Left ventricle myocardium superior (tissue), 1 donor: Measurements from ENCODE around the gene LLGL2. TPM values are rescaled to one million over a fixed set of nuclear protein-coding genes. Genes with fewer than 3 reads are reported as not detected.

Experiments used
- ATAC-seq: fragments of 200-7000 bp; cut with Tn5 transposase; one replicate; pipeline ENCODE4 v1.9.1; 2020; ENCODE audit warnings: mild to moderate bottlenecking, moderate library complexity
- DNase-seq: peaks from one replicate; pipeline ENCODE4 v3.0.0-alpha.2; 2020
- intact Hi-C: fragments of 100-400 bp; cut with micrococcal nuclease; formaldehyde crosslinking; loops from one replicate; pipeline ENCODE4 v1.11.0; 2022
- total RNA-seq: library from RNA; stranded (reverse); fragmentation: NEBNext Ultra II Directional; extraction: Animal tissue kit (Norgen Biotek cat#: 25700); gene quantifications from one replicate; pipeline ENCODE4 v1.2.1, GENCODE V29; 2021
- donor health status: DM: no; HTN: yes; CAD: no; lungs with severe emphysema.

The LLGL2 gene
- total RNA-seq, 1 donor from 2014 or later: 5.1 TPM

GRCh38 chr17:75561927-75562603 is 36.6 kb downstream of the LLGL2 start:
- DNase-seq (no peak), ATAC-seq (no peak)
- intact Hi-C loops: no loop called here

- intact Hi-C loops: no loop called here
- DNase-seq: no peak
- ATAC-seq: no peak
Observed at GRCh38 chr17:75563063-75563758, 37.7 kb downstream of the LLGL2 start.

DNA sequence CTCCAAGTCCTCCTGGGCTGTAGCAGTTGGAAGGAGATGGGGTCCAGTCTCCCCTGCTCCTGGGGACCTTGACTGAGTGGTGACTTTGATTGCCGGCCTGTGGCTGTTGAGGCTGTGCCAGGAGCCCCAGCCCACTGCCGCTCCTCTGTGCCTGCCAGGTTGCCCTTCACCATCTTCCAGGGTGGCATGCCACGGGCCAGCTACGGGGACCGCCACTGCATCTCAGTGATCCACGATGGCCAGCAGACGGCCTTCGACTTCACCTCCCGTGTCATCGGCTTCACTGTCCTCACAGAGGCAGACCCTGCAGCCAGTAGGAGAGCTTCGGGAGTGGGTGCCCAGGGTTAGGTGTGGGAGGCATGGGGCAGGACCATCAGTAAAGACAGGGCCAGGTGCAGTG is 38.7 kb downstream of the LLGL2 start:
- intact Hi-C loops: no loop called here
- ATAC-seq (no peak), DNase-seq (no peak)

GRCh38 chr17:75565066-75565465 is 39.6 kb downstream of the LLGL2 start:
- DNase-seq: no peak
- intact Hi-C loops: no loop called here
- ATAC-seq: no peak

DNA sequence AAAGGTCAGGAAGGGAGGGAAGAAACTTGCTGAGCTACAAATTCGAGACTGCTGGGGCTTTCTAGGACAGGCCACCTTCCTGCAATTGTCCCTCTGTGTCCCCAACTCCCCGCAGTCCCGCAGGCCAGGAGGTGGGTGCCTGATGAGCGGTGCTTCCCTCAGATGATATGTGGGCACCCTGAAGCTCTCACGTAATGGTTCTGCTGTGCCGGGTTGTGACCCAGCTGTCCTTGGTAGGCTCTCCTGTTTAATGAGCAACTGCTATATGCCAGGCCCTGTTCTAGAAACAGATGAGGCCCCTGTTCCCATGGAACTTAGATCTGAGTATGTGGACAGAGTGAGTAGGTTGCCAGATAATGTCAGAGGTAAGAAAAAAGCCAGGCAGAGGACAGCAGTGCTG is 40.1 kb downstream of the LLGL2 start:
- intact Hi-C loops: no loop called here
- DNase-seq (no peak), ATAC-seq (no peak)

DNA sequence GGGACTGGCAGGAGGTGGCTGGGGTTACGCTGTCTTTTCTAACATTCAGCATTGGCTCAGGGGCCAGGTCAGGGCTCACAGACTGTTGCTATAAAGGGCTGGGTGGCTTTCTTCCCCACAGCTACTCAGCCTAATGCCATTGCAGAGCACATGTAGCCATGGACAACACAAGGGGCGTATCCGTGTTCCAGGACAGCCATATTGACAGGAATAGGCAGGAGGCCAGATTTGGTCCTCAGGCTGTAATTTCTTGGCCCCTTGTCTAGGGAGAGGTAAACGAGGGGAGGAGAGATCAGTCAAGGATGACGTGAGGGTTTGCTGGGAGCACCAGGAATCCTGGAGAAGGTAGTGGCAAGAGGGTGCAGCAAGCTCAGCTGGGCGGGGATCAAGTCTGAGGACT is 40.9 kb downstream of the LLGL2 start:
- intact Hi-C loops: no loop called here
- DNase-seq (no peak), ATAC-seq (no peak)

DNA sequence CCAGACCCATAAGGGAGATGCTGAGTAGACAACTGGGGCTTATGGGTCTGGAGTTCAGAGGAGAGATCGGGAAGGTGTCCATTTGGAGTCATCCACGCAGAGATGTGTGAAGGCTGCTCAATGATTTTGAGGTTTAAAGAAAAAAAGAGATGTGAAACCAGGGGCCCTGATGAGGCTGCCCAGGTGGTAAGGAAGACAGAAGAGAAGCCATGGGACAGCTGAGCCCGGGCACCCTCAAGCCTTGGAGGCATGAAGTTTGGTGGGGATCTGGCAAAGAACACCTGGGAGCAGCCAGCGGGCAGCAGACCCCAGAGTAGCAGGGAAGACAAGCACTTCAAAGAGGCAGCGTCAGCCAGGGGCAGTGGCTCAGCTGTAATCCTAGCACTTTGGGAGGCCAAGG is 41.3 kb downstream of the LLGL2 start:
- ATAC-seq (no peak), DNase-seq (no peak)
- intact Hi-C loops: no loop called here

GRCh38 chr17:75568412-75569255 is 43.1 kb downstream of the LLGL2 start:
- ATAC-seq (no peak), DNase-seq (no peak)
- intact Hi-C loops: no loop called here

DNA sequence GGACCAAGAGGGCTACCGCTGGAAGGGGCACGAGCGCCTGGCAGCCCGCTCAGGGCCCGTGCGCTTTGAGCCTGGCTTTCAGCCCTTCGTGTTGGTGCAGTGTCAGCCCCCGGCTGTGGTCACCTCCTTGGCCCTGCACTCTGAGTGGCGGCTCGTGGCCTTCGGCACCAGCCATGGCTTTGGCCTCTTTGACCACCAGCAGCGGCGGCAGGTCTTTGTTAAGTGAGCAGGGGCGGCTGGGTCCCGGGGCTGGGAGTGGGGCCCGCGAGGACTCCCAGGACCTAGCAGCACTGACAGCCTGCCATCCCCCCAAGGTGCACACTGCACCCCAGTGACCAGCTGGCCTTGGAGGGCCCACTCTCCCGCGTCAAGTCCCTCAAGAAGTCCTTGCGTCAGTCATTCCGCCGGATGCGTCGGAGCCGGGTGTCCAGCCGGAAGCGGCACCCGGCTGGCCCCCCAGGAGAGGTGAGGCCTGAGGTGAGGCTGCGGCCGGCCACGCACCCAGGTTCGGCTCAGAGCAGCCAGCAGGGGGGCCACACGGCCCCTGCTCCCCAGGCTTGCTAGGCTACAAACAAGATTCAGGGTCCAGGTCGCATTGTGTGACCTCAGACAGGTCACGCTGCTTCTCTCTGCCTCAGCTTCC is 44.7 kb downstream of the LLGL2 start:
- intact Hi-C loops: no loop called here
- DNase-seq (no peak), ATAC-seq (no peak)

DNA sequence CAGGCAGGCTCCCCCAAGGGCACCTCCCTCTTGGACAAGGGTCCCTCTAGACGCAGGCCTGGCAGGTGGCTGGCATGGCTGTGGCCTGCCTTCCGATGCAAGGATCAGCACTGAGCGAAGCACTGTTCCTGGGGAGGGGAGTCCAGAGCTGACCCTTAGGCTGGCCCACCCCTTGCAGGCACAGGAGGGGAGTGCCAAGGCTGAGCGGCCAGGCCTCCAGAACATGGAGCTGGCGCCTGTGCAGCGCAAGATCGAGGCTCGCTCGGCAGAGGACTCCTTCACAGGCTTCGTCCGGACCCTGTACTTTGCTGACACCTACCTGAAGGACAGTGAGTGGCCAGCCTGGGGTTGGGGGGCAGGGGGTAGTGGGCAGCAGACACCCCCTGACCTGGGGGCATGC is 45.3 kb downstream of the LLGL2 start:
- intact Hi-C loops: no loop called here
- no peak for DNase-seq
- ATAC-seq: no peak

DNA sequence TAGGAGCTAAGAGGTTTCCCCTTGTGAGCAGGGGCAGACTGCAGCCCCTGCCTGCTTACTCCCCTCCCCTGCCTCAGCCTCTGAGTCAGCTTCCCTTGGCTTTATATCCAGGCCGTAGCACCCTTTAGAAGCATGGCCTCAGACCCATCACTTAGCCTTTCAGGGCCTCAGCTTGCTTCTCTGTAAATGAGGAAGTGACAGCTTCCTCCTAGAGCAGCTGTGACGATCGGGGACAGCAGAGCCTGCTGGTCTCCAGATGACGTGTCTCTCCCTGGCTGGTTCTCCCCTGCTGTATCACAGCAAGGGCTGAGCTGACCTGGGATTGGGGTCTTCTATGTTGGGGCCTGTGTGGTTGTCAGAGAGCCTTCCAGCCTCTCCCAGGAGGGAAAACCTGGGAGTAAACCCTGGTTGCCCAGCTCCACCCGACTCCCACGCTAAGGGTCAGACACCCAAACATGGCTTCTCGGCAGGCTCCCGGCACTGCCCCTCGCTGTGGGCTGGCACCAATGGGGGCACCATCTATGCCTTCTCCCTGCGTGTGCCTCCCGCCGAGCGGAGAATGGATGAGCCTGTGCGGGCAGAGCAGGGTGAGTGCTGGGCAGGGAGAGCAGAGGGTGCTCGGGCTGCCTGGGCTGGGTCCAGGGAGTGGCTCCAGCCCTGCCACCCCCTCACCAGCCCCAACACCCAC is 45.8 kb downstream of the LLGL2 start:
- ATAC-seq (peak; percentile 65), DNase-seq (no peak)
- intact Hi-C loops: no loop called here

DNA sequence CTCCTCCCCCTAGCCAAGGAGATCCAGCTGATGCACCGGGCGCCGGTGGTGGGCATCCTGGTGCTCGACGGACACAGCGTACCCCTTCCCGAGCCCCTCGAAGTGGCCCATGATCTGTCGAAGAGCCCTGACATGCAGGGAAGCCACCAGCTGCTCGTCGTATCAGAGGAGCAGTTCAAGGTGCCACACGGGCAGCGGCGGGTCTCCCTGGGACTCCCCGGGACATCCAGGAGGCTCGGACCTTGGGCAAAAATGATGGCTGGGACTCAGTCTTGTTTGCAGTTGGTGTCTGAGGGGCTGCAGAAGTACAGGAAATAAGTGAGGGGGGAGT is 46.4 kb downstream of the LLGL2 start:
- no peak for ATAC-seq

GRCh38 chr17:75572713-75573539 is 47.4 kb downstream of the LLGL2 start:
- ATAC-seq: no peak
- intact Hi-C loops: no loop called here
- no peak for DNase-seq

More for the DNA sequence above, 46.4 kb downstream of the LLGL2 start:
- no peak for DNase-seq
- intact Hi-C loops: no loop called here

DNA sequence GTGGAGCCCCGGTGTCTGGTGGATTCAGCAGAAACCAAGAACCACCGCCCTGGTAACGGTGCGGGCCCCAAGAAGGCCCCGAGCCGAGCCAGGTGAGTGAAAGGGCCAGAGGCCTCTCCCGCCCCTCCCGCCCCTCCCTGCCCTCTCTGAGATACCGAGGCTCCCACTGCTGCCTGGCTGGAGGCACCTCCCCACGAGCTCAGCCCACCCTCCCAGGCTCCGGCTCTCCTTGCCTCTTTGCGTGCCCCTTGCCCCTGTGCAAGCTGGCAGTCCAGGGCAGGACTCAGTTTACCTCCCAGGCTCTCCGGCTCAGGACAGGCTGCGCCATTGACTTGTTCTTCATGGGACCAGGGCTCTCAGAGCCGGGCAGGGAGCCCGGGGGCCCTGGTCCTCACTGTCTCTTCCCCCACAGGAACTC is 48.1 kb downstream of the LLGL2 start:
- ATAC-seq: no peak
- intact Hi-C loops: no loop called here

DNA sequence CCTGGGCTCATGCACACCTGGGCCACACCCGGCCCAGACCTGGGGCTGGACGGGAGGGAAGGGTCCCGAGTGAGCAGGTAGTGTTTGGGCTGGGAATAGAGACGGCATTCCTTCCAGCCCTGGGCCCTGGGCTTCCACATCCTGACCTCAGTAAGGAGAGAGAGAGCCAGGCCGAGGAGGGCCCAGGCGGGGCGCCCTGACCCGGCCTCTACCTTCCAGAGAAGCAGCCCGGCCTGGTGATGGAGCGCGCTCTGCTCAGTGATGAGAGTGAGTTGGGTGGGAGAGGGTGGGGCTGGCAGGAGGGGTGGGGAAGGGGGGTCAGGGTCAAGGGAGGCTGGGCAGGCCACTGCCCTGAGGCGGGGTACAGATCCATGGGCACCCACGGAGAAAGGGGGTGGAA is 48.5 kb downstream of the LLGL2 start:
- DNase-seq (no peak), ATAC-seq (no peak)
- intact Hi-C loops: no loop called here

More for the DNA sequence above, 48.1 kb downstream of the LLGL2 start:
- DNase-seq: no peak

DNA sequence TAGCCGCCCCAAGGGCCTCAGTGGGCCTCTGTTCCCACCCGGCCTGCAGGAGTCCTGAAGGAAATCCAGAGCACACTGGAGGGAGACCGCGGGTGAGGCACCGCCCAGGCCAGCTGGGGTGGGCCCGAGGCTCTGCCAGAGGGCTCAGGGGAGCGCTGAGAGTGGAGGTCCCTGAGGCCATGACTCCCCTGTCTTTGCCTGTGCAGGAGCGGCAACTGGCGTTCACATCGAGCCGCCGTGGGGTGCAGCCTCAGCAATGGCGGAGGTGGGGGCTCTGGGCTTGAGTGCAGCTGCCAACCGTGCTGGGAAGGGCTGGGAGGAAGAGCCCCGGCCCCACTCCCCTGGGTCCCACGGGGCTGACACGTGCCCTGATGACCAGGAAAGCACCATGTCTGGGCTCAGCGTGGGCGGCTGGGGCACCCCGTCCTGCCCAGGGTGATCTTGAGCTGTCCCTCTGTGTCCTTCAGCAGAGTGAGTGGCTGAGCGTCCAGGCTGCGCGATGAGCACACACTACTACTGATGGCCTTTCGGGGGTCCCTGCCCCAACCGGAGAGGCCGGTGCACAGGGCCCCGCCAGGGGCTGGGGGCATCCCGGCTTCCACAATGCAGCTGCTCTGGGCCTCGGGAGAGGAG is 49.0 kb downstream of the LLGL2 start:
- DNase-seq: no peak
- intact Hi-C loops: no loop called here
- no peak for ATAC-seq

DNA sequence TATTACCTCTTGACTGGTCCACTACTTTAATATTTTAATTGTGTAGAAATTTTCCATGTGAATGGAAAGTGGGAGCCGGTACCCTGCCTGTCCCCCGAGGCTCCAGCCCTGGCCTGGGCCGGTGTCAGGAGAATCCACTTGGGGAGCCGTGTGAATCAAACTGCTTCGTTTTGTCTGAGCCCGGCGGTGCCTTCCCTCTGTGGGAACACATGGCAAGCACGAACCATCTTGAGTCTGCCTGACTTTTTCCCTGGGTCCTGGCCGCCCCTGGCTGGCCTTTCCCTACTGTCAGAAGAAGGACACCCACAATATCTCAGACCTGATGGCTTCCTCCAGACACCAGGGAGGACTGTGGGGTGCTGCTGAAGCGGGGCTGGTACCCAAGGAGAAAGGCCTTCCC is 49.7 kb downstream of the LLGL2 start:
- intact Hi-C loops: no loop called here
- DNase-seq (no peak), ATAC-seq (no peak)

GRCh38 chr17:75575728-75576127 is 50.2 kb downstream of the LLGL2 start:
- ATAC-seq (no peak), DNase-seq (no peak)
- intact Hi-C loops: no loop called here
